NCI-H146 treated with DMSO at 0.1 percent for 48 hours (cell line): ENCODE results near the gene UBA7.
A peak's percentile ranks its signal among the peaks of the same experiment; 100 is the strongest.
"Not testable (repeated sequence)": the region's sequence is repeated elsewhere in the genome, so short reads cannot be mapped to it uniquely, and the experiment has no call there.

Experiments used
- DNase-seq: peaks from one replicate; lab custom pipeline; 2025; ENCODE audit not compliant: unreplicated experiment; lab: John Stamatoyannopoulos, UW

UBA7 gene

GRCh38 chr3:49786357-49787181 lies 27.2 kb downstream of the UBA7 start, which contains the start of gene IP6K1:
TSS of gene IP6K1 (minus strand) at chr3:49786542. CDS start at chr3:49748040, 38,502 bp downstream.
- peak; percentile 95 for DNase-seq

GRCh38 chr3:49785565-49786356 lies 28.0 kb downstream of the UBA7 start:
- DNase-seq, result no peak

GRCh38 chr3:49782277-49782676 lies 31.5 kb downstream of the UBA7 start:
- DNase-seq, result not testable (repeated sequence)

- DNase-seq, result no peak
Measured at GRCh38 chr3:49781415-49782199, 32.1 kb downstream of the UBA7 start.

- DNase-seq, result not testable (repeated sequence)
Measured at GRCh38 chr3:49780975-49781365, 32.8 kb downstream of the UBA7 start.

- DNase-seq, result no peak
Measured at GRCh38 chr3:49780080-49780974, 33.4 kb downstream of the UBA7 start.

GRCh38 chr3:49779358-49780079 lies 34.2 kb downstream of the UBA7 start:
- DNase-seq, result no peak

- DNase-seq, result not testable (repeated sequence)
Measured at GRCh38 chr3:49776101-49776500, 37.7 kb downstream of the UBA7 start.

GRCh38 chr3:49775538-49775937 lies 38.2 kb downstream of the UBA7 start:
- DNase-seq, result no peak

- no peak for DNase-seq
Measured at GRCh38 chr3:49772703-49773102, 41.0 kb downstream of the UBA7 start.

GRCh38 chr3:49771340-49771938 lies 42.3 kb downstream of the UBA7 start:
- no peak for DNase-seq

- DNase-seq, result no peak
Measured at GRCh38 chr3:49769926-49770325, 43.8 kb downstream of the UBA7 start.

- no peak for DNase-seq
Measured at GRCh38 chr3:49769286-49769915, 44.4 kb downstream of the UBA7 start.

GRCh38 chr3:49763981-49764380 lies 49.8 kb downstream of the UBA7 start:
- no peak for DNase-seq

- no peak for DNase-seq
Measured at GRCh38 chr3:49761661-49762060, 52.1 kb downstream of the UBA7 start.

GRCh38 chr3:49759226-49759625 lies 54.5 kb downstream of the UBA7 start:
- no peak for DNase-seq

GRCh38 chr3:49757197-49757596 lies 56.6 kb downstream of the UBA7 start:
- no peak for DNase-seq

GRCh38 chr3:49756036-49756435 lies 57.7 kb downstream of the UBA7 start:
- no peak for DNase-seq
